HUES6 (cell line): ENCODE data around the gene S100A6.
A peak's percentile ranks its signal among the peaks of the same experiment; 100 is the strongest.
"Not testable (repeated sequence)": the region's sequence is repeated elsewhere in the genome, so short reads cannot be mapped to it uniquely, and the experiment has no call there.

ENCODE experiments used
- H3K27ac ChIP-seq: 2 replicates; pipeline ENCODE4 v1.7.0; 2013; ENCODE audit warnings: low read depth, mild to moderate bottlenecking, low read length, inconsistent platforms
- H3K27me3 ChIP-seq: 2 replicates; pipeline ENCODE4 v1.6.1; 2013; ENCODE audit warnings: low read length; ENCODE audit not compliant: control insufficient read depth, insufficient read depth
- H3K36me3 ChIP-seq: 2 replicates; pipeline ENCODE4 v1.6.1; 2013; ENCODE audit warnings: low read length; ENCODE audit not compliant: control insufficient read depth, insufficient read depth
- H3K4me1 ChIP-seq: 2 replicates; pipeline ENCODE4 v1.6.1; 2013; ENCODE audit warnings: low read length; ENCODE audit not compliant: control insufficient read depth, insufficient read depth
- H3K4me3 ChIP-seq: 2 replicates; pipeline ENCODE4 v1.5.1; 2013; ENCODE audit warnings: low read depth, low read length
- H3K9ac ChIP-seq: one replicate; pipeline ENCODE4 v1.6.1; 2013; ENCODE audit warnings: mild to moderate bottlenecking, low read length
- H3K9me3 ChIP-seq: 2 replicates; pipeline ENCODE4 v1.6.1; 2013; ENCODE audit warnings: low read depth, low read length; ENCODE audit not compliant: control insufficient read depth, insufficient read depth

Gene S100A6

DNA sequence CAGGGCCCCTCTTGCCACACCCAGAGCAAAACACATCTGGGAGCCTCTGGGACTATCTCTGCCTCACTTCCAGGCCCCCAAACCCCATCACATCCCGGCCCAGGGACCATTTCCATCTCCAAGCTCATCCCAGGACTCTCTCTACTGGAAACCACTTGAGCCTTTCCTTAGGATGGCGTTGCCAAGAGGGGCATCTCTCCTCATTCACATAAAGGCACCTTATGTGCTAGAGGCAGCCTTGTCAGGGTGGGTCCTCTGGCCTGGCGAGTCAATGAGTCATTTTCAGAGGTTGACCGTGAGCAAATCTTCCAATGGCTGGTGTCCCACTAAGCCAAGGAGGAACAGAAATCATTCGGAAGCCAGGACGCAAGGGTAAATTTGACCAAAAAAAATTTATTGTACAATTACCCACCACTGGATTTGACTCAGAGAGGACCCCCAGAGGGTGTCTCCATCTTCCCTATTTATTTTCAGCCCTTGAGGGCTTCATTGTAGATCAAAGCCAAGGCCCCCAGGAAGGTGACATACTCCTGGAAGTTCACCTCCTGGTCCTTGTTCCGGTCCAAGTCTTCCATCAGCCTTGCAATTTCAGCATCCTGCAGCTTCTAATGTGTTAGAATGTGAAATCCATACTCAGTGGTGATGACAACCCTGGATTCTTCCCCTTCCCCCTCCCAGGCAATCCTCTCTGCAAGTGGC lies 1.4 kb downstream of the S100A6 start:
- H3K27ac ChIP-seq: no peak overlapping the region
- peaks cover 34% of the 10 kb centered on the region for H3K4me1 ChIP-seq
- H3K4me3 ChIP-seq: no peak overlapping the region
- H3K36me3 ChIP-seq: no peaks in the 10 kb centered on the region
- no peak overlapping the region for H3K9ac ChIP-seq
- peaks cover 16% of the 10 kb centered on the region; the same call in 1 of the 2 replicates for H3K27me3 ChIP-seq
- no peaks in the 10 kb centered on the region for H3K9me3 ChIP-seq

DNA sequence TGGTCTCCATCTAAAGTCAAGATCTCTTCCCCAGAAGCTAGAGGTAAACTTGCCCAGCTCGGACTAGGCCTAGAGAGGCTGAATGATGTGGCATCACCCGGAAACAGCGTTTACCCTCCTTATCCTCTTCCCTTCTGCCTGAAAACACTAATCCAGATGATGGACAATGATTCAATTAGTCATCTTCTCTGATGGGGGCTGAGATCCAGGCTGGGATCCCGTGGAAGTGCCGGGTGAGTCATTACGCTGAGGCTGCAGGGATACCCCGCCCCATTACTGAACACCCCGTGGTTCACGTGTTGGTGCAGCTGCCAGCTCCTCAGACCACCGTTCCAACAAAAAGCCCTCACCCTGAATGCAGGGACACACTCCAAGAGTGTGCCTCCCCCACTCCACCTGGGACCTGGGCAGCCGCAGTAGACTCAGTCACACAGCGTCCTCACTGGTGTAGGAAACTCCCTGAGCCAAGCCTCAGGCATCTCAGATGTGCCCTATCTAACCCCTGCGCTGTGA lies 2.0 kb downstream of the S100A6 start:
- Histone ChIP-seq H3K36me3 (no peaks in the 10 kb centered on the region), H3K9me3 (no peaks in the 10 kb centered on the region), H3K27ac (no peak overlapping the region), H3K9ac (no peak overlapping the region), H3K4me3 (peak overlapping the region; percentile 42), H3K4me1 (peaks cover 34% of the 10 kb centered on the region), H3K27me3 (peaks cover 16% of the 10 kb centered on the region; the same call in 1 of the 2 replicates)

DNA sequence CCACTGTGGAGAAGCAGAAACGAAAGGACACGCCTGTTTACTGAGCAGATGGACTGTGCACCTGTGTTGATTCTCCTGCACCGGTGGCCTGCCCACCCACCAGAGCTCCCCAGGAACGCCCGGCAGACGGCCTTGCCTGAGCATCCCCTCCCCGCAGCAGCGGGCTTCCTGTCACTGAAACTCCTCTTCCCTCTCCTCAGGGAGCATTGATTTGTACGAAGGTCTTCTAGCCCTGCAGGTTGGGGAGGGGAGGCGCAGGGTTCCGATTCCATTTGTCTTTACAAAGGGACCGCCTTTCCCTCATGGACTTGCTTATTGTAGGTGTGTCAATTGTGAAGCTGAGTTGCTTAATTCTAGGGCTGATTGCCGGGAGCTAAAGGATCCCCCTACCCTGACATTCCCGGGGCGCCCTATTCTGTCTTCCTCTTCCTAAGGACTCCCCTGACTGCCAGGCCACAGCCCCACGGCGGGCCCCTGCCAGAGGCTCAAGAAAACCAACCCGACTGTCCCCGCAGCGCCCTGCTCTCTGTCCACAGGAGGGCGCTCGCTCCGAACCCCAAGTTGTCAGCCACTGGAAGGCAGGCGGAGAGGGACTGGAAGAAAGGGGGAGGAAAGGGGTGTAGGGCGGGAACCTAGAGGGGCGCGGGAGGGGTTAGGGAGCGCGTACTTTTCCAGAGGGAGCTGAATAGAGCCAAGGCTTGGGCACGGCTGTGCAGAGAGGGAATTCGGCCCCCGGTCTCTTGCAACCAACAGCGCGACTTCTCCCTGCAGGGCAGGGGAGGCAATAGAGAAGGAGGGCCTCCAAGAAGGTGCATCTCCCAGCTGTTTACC lies 2.8 kb downstream of the S100A6 start:
- Histone ChIP-seq H3K9ac (peak overlapping the region; percentile 14), H3K36me3 (no peaks in the 10 kb centered on the region), H3K4me3 (peak overlapping the region; percentile 42), H3K27ac (no peak overlapping the region), H3K9me3 (no peaks in the 10 kb centered on the region), H3K4me1 (peaks cover 28% of the 10 kb centered on the region), H3K27me3 (peaks cover 16% of the 10 kb centered on the region; the same call in 1 of the 2 replicates)

DNA sequence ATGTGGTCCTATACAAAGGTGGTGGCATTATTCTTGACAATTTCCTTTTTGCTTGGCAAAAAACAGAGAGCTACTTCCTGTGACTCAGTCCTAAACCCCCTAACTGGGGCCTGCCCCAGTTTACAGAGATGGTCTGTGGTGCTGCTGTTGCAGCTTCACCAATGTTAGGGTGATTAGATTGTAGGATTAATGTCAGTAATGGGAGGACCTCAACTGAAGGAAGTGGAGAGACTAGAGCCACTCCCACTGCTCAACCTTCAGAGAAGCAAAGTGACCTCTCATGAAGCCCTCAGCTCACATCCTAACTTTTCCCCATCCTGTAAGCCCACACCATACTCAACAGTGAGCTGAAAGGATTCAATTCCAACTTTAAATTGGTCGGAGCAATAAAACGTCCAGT lies 3.6 kb downstream of the S100A6 start:
- Histone ChIP-seq H3K4me1 (peaks cover 31% of the 10 kb centered on the region), H3K4me3 (no peak overlapping the region), H3K36me3 (no peaks in the 10 kb centered on the region), H3K9ac (no peak overlapping the region), H3K9me3 (no peaks in the 10 kb centered on the region), H3K27me3 (peaks cover 16% of the 10 kb centered on the region; the same call in 1 of the 2 replicates), H3K27ac (no peak overlapping the region)

DNA sequence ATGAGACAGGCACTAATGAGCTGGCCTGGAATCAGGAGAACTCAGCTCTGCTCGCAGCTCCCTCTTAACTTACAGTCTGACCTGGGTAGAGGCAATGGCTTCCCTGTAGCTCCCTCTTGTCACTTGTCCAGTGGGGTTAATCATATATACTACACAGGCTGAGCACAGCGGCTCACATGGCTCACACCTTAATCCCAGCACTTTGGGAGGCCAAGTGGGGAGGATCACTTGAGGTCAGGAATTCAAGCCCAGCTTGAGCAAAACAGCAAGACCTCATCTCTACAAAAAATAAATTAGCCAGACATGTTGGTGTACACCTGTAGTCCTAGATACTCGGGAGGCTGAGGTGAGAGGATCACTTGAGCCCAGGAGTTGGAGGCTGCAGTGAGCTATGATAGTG lies 4.2 kb downstream of the S100A6 start:
- no peaks in the 10 kb centered on the region for H3K9me3 ChIP-seq
- H3K27ac ChIP-seq: no peak overlapping the region
- H3K4me1 ChIP-seq: peaks cover 36% of the 10 kb centered on the region
- H3K27me3 ChIP-seq: peaks cover 16% of the 10 kb centered on the region; the same call in 1 of the 2 replicates
- H3K4me3 ChIP-seq: no peak overlapping the region
- no peak overlapping the region for H3K9ac ChIP-seq
- H3K36me3 ChIP-seq: no peaks in the 10 kb centered on the region

DNA sequence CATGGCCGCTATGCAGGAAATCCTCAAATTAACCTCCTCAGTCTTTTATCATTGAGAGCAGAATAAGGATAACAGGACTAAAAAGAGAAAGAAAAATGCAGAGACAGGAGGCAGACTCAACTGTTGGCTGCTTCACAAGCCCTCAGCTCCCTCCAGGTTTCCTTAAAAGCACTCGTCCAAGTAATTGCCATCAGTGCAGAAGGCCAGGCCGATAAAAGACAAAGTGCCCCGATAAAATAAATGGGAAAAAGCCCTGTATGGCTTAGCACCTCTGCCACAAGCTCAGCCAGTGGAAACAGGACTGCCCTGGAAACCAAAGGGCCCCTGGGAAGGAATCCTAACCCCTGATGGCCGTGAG lies 8.1 kb downstream of the S100A6 start:
- Histone ChIP-seq H3K36me3 (no peaks in the 10 kb centered on the region), H3K9me3 (no peaks in the 10 kb centered on the region), H3K27me3 (no peaks in the 10 kb centered on the region), H3K4me3 (no peak overlapping the region), H3K27ac (no peak overlapping the region), H3K9ac (no peak overlapping the region), H3K4me1 (peaks cover 25% of the 10 kb centered on the region)

DNA sequence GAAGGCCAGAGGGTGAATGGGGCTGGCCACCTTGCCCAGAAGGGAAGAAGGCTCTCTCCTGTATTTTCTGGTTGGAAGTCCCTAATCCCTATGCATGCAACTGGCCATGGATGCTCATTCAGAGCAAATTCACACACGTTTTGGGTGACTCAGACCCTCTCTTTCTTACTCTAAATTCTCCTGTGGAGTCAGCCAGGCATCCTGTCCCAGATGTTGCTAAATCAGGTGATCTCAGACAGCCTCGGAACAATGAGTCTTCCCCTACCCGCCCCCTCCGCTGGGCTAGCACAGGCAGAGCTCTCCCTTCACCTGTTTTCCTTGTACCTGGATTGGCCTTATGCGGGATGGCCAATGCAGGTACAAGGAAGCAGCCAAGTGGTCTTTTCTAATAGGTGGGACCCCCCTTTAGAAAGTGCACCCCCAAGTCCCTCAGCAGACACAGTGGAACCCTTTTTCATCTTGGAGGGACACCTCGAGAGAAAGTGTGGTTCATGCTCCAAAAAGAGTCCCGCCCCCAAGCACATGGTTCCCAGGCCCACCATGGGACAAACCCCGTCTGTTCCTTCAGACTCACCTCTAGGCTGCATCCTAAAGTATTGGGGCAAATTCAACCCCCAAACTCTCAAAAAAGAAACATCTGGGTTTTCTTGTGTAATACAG lies 8.6 kb downstream of the S100A6 start:
- H3K4me3 ChIP-seq: no peak overlapping the region
- no peaks in the 10 kb centered on the region for H3K36me3 ChIP-seq
- H3K4me1 ChIP-seq: peaks cover 21% of the 10 kb centered on the region
- no peaks in the 10 kb centered on the region for H3K9me3 ChIP-seq
- H3K9ac ChIP-seq: no peak overlapping the region
- H3K27me3 ChIP-seq: no peaks in the 10 kb centered on the region
- H3K27ac ChIP-seq: no peak overlapping the region

DNA sequence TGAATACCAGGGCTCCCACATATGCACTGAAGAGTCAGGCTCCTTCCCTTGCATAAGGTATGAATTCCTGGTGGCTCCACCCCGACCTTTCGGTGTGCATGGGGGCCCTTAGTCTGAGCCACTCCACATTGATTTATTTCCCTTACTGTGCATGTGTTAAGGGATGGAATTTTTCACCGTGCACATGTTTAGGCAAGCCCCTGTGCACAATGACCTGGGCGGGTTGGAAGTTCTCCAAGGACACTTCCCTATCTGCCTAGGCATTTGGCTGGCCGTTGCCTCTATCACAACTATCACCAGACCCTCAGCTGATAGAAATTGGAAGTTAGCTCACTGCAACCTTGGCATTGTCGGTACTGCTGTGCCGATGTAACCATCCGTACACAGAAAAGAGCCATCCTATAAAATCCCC lies 9.7 kb downstream of the S100A6 start:
- H3K4me3 ChIP-seq: no peak overlapping the region
- no peaks in the 10 kb centered on the region for H3K36me3 ChIP-seq
- peaks cover 21% of the 10 kb centered on the region for H3K4me1 ChIP-seq
- H3K27me3 ChIP-seq: no peaks in the 10 kb centered on the region
- H3K9me3 ChIP-seq: no peaks in the 10 kb centered on the region
- H3K27ac ChIP-seq: no peak overlapping the region
- H3K9ac ChIP-seq: no peak overlapping the region

DNA sequence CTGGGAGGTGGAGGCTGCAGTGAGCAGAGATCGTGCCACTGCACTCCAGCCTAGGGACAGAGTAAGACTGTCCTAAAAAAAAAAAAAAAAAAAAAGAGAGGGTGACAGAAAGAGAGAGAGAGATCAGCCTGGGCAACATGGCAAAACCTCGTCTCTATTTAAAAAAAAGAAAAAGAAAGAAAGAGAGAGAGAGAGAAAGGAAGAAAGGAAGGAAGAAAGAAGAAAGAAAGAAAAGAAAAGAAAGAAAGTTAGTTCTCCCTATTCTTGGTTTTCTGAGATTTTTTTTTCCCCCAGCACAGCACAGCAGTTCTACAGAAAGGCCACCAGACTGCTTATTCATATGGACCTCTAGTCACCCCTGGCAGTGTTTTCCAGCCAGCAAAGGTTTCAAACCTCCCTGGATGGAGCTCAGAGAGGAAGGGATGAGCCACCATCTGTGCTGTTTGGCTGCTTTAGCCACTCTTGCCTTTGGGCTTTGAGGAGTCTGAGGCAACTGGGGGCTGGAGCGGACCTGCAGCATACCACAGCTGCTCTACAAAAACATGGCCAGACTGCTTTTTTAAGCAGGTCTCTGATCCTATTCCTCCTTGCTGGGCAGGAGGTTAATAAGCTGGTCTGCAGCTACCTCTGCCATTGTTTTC lies 10.6 kb downstream of the S100A6 start:
- Histone ChIP-seq H3K9me3 (no peaks in the 10 kb centered on the region), H3K4me3 (no peak overlapping the region), H3K27ac (no peak overlapping the region), H3K27me3 (peaks cover 5% of the 10 kb centered on the region), H3K36me3 (no peaks in the 10 kb centered on the region), H3K4me1 (peaks cover 30% of the 10 kb centered on the region), H3K9ac (no peak overlapping the region)

DNA sequence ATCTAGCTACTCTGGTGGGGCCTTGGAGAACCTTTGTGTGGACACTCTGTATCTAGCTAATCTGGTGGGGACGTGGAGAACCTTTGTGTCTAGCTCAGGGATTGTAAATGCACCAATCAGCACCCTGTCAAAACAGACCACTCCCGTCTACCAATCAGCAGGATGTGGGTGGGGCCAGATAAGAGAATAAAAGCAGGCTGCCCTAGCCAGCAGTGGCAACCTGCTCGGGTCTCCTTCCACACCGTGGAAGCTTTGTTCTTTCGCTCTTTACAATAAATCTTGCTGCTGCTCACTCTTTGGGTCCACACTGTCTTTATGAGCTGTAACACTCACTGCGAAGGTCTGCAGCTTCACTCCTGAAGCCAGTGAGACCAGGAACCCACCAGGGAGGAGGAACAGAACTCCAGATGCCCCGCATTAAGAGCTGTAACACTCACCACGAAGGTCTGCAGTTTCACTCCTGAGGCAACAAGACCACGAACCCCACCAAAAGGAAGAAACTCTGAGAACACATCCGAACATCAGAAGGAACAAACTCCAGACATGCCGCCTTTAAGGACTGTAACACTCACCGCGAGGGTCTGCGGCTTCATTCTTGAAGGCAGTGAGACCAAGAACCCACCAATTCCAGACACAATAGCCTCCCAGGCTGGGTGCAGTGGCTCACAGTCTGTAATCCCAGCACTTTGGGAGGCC lies 13.3 kb downstream of the S100A6 start:
- Histone ChIP-seq H3K4me1 (peaks cover 29% of the 10 kb centered on the region), H3K27me3 (peaks cover 21% of the 10 kb centered on the region)
- not testable (repeated sequence) for H3K36me3 ChIP-seq, H3K27ac ChIP-seq, H3K9ac ChIP-seq, H3K9me3 ChIP-seq, H3K4me3 ChIP-seq
